Fibroblast of pulmonary artery (primary cell): Measurements from ENCODE around the gene EIF4E2.

Experiments used
- DNase-seq: peaks from one replicate; pipeline ENCODE4 v3.0.0-alpha.2; 2010; ENCODE audit warnings: low read depth
- H3K4me3 ChIP-seq: replicated peaks from 2 replicates; pipeline ENCODE4 v1.5.1; 2011; ENCODE audit warnings: low read depth, mild to moderate bottlenecking, control low read depth, low read length, moderate library complexity
- TF ChIP-seq, protein P1 (sequence below): IDR thresholded peaks from 2 replicates; pipeline ENCODE4 v1.5.1; 2011; ENCODE audit warnings: mild to moderate bottlenecking, control low read depth, low read length, inconsistent platforms; ENCODE audit errors: missing control alignments

EIF4E2 gene

DNA sequence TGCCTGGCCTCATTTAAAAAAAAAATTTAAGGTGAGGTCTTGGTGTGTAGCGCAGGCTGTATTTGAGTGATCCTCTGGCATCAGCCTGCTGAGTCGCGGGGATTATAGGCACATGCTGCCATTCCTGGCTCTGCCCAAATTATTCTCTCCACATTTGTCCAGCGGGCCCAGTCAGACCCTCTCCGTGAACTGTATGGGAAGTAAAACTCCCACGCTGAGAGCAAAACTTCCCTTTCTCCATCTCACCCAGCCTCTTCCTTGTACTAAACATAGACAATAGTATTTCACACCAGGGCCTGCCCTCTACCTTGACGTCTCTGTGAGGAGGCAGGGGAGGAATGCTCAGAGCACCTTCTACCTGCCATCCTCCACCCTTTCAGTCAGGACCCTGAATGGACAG lies 37.0 kb downstream of the EIF4E2 start:
- no peak overlapping the region for H3K4me3 ChIP-seq
- TF ChIP-seq, protein P1, sequence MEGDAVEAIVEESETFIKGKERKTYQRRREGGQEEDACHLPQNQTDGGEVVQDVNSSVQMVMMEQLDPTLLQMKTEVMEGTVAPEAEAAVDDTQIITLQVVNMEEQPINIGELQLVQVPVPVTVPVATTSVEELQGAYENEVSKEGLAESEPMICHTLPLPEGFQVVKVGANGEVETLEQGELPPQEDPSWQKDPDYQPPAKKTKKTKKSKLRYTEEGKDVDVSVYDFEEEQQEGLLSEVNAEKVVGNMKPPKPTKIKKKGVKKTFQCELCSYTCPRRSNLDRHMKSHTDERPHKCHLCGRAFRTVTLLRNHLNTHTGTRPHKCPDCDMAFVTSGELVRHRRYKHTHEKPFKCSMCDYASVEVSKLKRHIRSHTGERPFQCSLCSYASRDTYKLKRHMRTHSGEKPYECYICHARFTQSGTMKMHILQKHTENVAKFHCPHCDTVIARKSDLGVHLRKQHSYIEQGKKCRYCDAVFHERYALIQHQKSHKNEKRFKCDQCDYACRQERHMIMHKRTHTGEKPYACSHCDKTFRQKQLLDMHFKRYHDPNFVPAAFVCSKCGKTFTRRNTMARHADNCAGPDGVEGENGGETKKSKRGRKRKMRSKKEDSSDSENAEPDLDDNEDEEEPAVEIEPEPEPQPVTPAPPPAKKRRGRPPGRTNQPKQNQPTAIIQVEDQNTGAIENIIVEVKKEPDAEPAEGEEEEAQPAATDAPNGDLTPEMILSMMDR: no peak
- no peak for DNase-seq

DNA sequence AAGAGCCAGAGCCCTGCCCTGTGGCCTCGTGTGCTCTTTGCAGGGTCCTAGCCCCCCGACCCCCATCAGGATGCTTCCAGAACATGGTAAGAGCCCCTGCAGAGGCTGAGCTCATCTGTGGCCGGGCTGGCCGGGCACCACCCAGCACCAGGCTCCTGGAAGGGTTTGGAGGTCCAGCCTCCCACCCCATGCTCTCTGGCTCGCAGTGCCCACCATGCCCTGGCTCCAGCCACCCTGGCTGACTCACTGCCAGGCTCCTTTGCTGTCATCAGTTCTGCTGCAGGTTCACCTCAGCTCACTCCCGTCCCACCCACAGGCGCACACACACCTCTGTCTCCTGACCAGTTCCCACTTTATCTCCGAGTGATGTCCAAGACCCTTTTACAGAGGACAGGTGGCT lies 37.5 kb downstream of the EIF4E2 start:
- TF ChIP-seq, protein P1: no peak
- DNase-seq: no peak

GRCh38 chr2:232588680-232589585 lies 38.4 kb downstream of the EIF4E2 start:
- TF ChIP-seq, protein P1: no peak
- DNase-seq: peak; percentile 83
- H3K4me3 ChIP-seq: no peak overlapping the region

More for the DNA sequence above, 37.5 kb downstream of the EIF4E2 start:
- no peak overlapping the region for H3K4me3 ChIP-seq

- TF ChIP-seq, protein P1: peak; percentile 14
- DNase-seq: peak; percentile 80
Measured at GRCh38 chr2:232592772-232593395, 42.4 kb downstream of the EIF4E2 start.

DNA sequence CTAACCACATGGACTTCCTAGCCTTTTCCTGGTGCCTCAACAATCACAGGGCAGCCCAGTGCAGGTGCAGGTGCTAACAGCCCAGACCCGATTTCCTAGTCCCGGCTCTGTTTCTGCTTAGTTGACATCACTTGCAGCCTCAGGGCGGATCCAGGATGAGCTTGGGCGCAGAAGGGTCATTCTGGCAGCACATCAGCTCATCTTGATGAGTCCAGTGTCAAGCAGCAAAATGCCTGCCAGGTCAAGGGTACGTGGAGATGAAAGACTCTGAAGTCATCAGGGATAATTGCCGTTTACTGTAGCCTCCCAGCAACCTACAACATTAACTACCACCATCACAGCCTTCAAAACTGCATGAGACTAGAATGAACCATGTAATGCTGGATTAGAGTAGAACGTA lies 43.5 kb downstream of the EIF4E2 start:
- H3K4me3 ChIP-seq: no peak overlapping the region
- DNase-seq: no peak
- TF ChIP-seq, protein P1: no peak

More at GRCh38 chr2:232592772-232593395, 42.4 kb downstream of the EIF4E2 start:
- no peak overlapping the region for H3K4me3 ChIP-seq

- TF ChIP-seq, protein P1: no peak
- no peak for DNase-seq
- no peak overlapping the region for H3K4me3 ChIP-seq
Measured at GRCh38 chr2:232597362-232598079, 47.0 kb downstream of the EIF4E2 start.
